ENCODE measurements around the gene OVAAL.

- TF ChIP-seq, protein P1, sequence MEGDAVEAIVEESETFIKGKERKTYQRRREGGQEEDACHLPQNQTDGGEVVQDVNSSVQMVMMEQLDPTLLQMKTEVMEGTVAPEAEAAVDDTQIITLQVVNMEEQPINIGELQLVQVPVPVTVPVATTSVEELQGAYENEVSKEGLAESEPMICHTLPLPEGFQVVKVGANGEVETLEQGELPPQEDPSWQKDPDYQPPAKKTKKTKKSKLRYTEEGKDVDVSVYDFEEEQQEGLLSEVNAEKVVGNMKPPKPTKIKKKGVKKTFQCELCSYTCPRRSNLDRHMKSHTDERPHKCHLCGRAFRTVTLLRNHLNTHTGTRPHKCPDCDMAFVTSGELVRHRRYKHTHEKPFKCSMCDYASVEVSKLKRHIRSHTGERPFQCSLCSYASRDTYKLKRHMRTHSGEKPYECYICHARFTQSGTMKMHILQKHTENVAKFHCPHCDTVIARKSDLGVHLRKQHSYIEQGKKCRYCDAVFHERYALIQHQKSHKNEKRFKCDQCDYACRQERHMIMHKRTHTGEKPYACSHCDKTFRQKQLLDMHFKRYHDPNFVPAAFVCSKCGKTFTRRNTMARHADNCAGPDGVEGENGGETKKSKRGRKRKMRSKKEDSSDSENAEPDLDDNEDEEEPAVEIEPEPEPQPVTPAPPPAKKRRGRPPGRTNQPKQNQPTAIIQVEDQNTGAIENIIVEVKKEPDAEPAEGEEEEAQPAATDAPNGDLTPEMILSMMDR (IDR thresholded peaks at IDR 0.05; ENCODE audit: extremely low read depth in 1 of 2, insufficient read depth in 1 of 2, low read depth in 1 of 2, low read length in 2 of 2): no peak
- TF ChIP-seq POLR2A (IDR thresholded peaks at IDR 0.05; ENCODE audit: low read depth, low read length) (no peak), EZH2 (IDR thresholded peaks at IDR 0.05; ENCODE audit: borderline replicate concordance, low read depth, low read length, severe bottlenecking) (no peak)
These were observed 14.7 kb upstream of the OVAAL start for GRCh38 chr1:180544050-180544449.
